ENCODE measurements around the gene EXT2. TPM values are rescaled to one million over a fixed set of nuclear protein-coding genes. Genes with fewer than 3 reads are reported as not detected.

Gene EXT2
- total and polyA plus RNA-seq, 2 donors from 2014 or later = 29.8 to 54.1 TPM

- Histone ChIP-seq H3K4me1 (ENCODE audit: control insufficient read depth in 2 of 3, insufficient read depth in 2 of 3, low read depth in 1 of 3, low read length in 3 of 3) (no peaks in the 10 kb centered on the region), H3K9ac (ENCODE audit: low read length in 3 of 3) (no peak overlapping the region), H3K27me3 (ENCODE audit: control insufficient read depth, insufficient read depth, low read length) (no peaks in the 10 kb centered on the region), H3K4me3 (ENCODE audit: low read length in 3 of 3) (no peak overlapping the region), H3K36me3 (ENCODE audit: control insufficient read depth in 2 of 3, insufficient read depth in 3 of 3, low read length in 3 of 3) (peaks cover 0 to 7% (median 2%) of the 10 kb centered on the region in 3 donors), H3K27ac (ENCODE audit: low read depth in 2 of 2, low read length in 2 of 2) (no peak overlapping the region), H3K9me3 (ENCODE audit: control insufficient read depth in 2 of 3, insufficient read depth in 1 of 3, low read length in 3 of 3) (peaks cover 0 to 3% (median 0%) of the 10 kb centered on the region in 3 donors)
- intact Hi-C loops (cut with DNase I) = no loop called here
- FAIRE-seq (no peak), DNase-seq (no peak)
- TF ChIP-seq CTCF (IDR thresholded peaks at IDR 0.05; ENCODE audit: borderline replicate concordance, extremely low read depth, insufficient read depth) = no peak
These were observed 113.6 kb downstream of the EXT2 start for GRCh38 chr11:44208976-44209603.

- Histone ChIP-seq H3K4me3 (ENCODE audit: low read length in 3 of 3) (no peak overlapping the region), H3K9ac (ENCODE audit: low read length in 3 of 3) (no peak overlapping the region), H3K27ac (ENCODE audit: low read depth in 2 of 2, low read length in 2 of 2) (no peak overlapping the region), H3K27me3 (ENCODE audit: control insufficient read depth, insufficient read depth, low read length) (no peaks in the 10 kb centered on the region), H3K4me1 (ENCODE audit: control insufficient read depth in 2 of 3, insufficient read depth in 2 of 3, low read depth in 1 of 3, low read length in 3 of 3) (no peaks in the 10 kb centered on the region), H3K36me3 (ENCODE audit: control insufficient read depth in 2 of 3, insufficient read depth in 3 of 3, low read length in 3 of 3) (peaks cover 0 to 7% (median 2%) of the 10 kb centered on the region in 3 donors), H3K9me3 (ENCODE audit: control insufficient read depth in 2 of 3, insufficient read depth in 1 of 3, low read length in 3 of 3) (peaks cover 0 to 3% (median 0%) of the 10 kb centered on the region in 3 donors)
- TF ChIP-seq CTCF (IDR thresholded peaks at IDR 0.05; ENCODE audit: borderline replicate concordance, extremely low read depth, insufficient read depth) = no peak
- intact Hi-C loops (cut with DNase I) = no loop called here
- DNase-seq = no peak
- no peak for FAIRE-seq
These were observed 116.7 kb downstream of the EXT2 start for GRCh38 chr11:44212128-44212527.

GRCh38 chr11:44213148-44213547, 117.7 kb downstream of the EXT2 start:
- peaks cover 0 to 7% (median 0%) of the 10 kb centered on the region in 3 donors for H3K36me3 ChIP-seq (ENCODE audit: control insufficient read depth in 2 of 3, insufficient read depth in 3 of 3, low read length in 3 of 3)
- peaks cover 0 to 3% (median 0%) of the 10 kb centered on the region in 3 donors for H3K9me3 ChIP-seq (ENCODE audit: control insufficient read depth in 2 of 3, insufficient read depth in 1 of 3, low read length in 3 of 3)
- no peak overlapping the region for H3K9ac ChIP-seq (ENCODE audit: low read length in 3 of 3)
- no peak for DNase-seq
- no peak overlapping the region for H3K27ac ChIP-seq (ENCODE audit: low read depth in 2 of 2, low read length in 2 of 2)
- no peaks in the 10 kb centered on the region for H3K27me3 ChIP-seq (ENCODE audit: control insufficient read depth, insufficient read depth, low read length)
- intact Hi-C loops (cut with DNase I) = no loop called here
- H3K4me3 ChIP-seq (ENCODE audit: low read length in 3 of 3) = no peak overlapping the region
- no peak for TF ChIP-seq CTCF (IDR thresholded peaks at IDR 0.05; ENCODE audit: borderline replicate concordance, extremely low read depth, insufficient read depth)
- no peak for FAIRE-seq
- H3K4me1 ChIP-seq (ENCODE audit: control insufficient read depth in 2 of 3, insufficient read depth in 2 of 3, low read depth in 1 of 3, low read length in 3 of 3) = no peaks in the 10 kb centered on the region

Data from kidney (tissue), 14 donors.